Fibroblast of skin of left quadriceps (primary cell): ENCODE results near the gene GALNT9.
"Not testable (repeated sequence)": the region's sequence is repeated elsewhere in the genome, so short reads cannot be mapped to it uniquely, and the experiment has no call there.

Experiments used
- DNase-seq, 2 experiments: peaks; one replicate each; pipeline ENCODE4 v3.0.0-alpha.2; 2013; ENCODE audit warnings: low read depth in 2 of 2

Gene GALNT9

GRCh38 chr12:132329036-132329719 lies at the start of gene GALNT9:
Gene GALNT9 (minus strand): TSS chr12:132329589. CDS start chr12:132329203, 386 bp downstream.
- DNase-seq: no peak

GRCh38 chr12:132379057-132379456 lies 49.7 kb upstream of the GALNT9 start:
- not testable (repeated sequence) for DNase-seq

- no peak for DNase-seq
Measured at GRCh38 chr12:132377147-132377546, 47.8 kb upstream of the GALNT9 start.

- no peak for DNase-seq
Measured at GRCh38 chr12:132376464-132376830, 47.1 kb upstream of the GALNT9 start.

GRCh38 chr12:132375747-132376463 lies 46.5 kb upstream of the GALNT9 start:
- DNase-seq: no peak

- no peak for DNase-seq
Measured at GRCh38 chr12:132374612-132375445, 45.4 kb upstream of the GALNT9 start.

- no peak for DNase-seq
Measured at GRCh38 chr12:132373901-132374611, 44.7 kb upstream of the GALNT9 start.

- no peak for DNase-seq
Measured at GRCh38 chr12:132367852-132368251, 38.5 kb upstream of the GALNT9 start.

GRCh38 chr12:132367071-132367851 lies 37.9 kb upstream of the GALNT9 start:
- no peak for DNase-seq

GRCh38 chr12:132366341-132366861 lies 37.0 kb upstream of the GALNT9 start:
- no peak for DNase-seq

GRCh38 chr12:132365226-132365625 lies 35.8 kb upstream of the GALNT9 start:
- DNase-seq: no peak

- DNase-seq: no peak
Measured at GRCh38 chr12:132364348-132364902, 35.0 kb upstream of the GALNT9 start.

- no peak for DNase-seq
Measured at GRCh38 chr12:132363661-132364347, 34.4 kb upstream of the GALNT9 start.

- no peak for DNase-seq
Measured at GRCh38 chr12:132362996-132363660, 33.7 kb upstream of the GALNT9 start.

- DNase-seq: no peak
Measured at GRCh38 chr12:132360906-132361777, 31.8 kb upstream of the GALNT9 start.

GRCh38 chr12:132360410-132360809 lies 31.0 kb upstream of the GALNT9 start:
- no peak for DNase-seq

- no peak for DNase-seq
Measured at GRCh38 chr12:132359971-132360370, 30.6 kb upstream of the GALNT9 start.

- no peak for DNase-seq
Measured at GRCh38 chr12:132359551-132359950, 30.2 kb upstream of the GALNT9 start.
